Astrocyte of the spinal cord (primary cell): Measurements from ENCODE around the gene TMEM9B.

Source experiments
- DNase-seq: peaks from one replicate; pipeline ENCODE4 v3.0.0; 2011; ENCODE audit warnings: low read depth, low spot score
- H3K4me3 ChIP-seq: 2 replicates; pipeline ENCODE4 v1.5.1; 2011; ENCODE audit warnings: low read depth, mild to moderate bottlenecking, low read length, moderate library complexity
- in situ Hi-C: cut with HindIII; loops from 2 replicates; pipeline ENCODE4 v1.10.0; 2017; ENCODE audit warnings: low sequenced_read_pairs
- TF ChIP-seq, protein P1 (sequence below): IDR thresholded peaks from 2 replicates; pipeline ENCODE4 v1.5.1; 2012; ENCODE audit warnings: low read depth, mild to moderate bottlenecking, low read length, inconsistent platforms

The TMEM9B gene

DNA sequence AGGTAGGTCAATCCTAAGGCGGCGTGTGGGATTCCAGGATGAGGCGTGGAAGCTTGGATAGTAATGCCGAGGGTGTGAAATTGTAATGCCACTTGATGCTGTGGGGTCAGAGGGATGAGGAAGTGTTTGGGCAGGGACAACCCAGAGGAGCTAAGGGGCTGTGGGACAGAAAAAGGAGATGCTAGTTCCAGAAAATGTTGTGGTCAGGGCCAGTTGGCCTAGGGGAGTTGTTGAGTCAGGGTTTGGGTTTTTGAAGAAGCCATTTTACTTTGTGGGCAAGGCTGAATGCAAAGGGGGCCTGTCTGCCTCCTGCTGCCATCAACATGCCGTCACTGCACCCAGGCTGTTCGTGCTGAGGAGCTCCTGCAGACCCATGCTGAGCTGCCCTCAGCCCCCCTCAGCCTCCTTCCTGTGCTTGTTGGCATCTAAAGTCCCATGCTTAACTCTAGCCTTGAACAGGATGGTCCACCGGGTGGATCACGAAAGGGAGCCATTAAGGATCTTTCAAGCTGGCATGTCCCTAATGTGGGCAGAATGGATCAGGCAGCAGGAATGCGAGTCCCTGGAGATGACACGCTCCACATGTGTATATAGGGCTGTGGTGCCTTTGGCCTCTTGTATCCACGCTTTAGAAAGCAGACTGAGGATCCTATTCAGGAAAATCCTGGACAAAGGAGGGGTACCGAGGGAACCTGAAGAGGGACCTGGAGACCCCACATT, 33.6 kb downstream of the TMEM9B start:
- in situ Hi-C loops, result no loop called here
- no peak overlapping the region for H3K4me3 ChIP-seq
- no peak for DNase-seq
- TF ChIP-seq, protein P1, sequence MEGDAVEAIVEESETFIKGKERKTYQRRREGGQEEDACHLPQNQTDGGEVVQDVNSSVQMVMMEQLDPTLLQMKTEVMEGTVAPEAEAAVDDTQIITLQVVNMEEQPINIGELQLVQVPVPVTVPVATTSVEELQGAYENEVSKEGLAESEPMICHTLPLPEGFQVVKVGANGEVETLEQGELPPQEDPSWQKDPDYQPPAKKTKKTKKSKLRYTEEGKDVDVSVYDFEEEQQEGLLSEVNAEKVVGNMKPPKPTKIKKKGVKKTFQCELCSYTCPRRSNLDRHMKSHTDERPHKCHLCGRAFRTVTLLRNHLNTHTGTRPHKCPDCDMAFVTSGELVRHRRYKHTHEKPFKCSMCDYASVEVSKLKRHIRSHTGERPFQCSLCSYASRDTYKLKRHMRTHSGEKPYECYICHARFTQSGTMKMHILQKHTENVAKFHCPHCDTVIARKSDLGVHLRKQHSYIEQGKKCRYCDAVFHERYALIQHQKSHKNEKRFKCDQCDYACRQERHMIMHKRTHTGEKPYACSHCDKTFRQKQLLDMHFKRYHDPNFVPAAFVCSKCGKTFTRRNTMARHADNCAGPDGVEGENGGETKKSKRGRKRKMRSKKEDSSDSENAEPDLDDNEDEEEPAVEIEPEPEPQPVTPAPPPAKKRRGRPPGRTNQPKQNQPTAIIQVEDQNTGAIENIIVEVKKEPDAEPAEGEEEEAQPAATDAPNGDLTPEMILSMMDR, result no peak

DNA sequence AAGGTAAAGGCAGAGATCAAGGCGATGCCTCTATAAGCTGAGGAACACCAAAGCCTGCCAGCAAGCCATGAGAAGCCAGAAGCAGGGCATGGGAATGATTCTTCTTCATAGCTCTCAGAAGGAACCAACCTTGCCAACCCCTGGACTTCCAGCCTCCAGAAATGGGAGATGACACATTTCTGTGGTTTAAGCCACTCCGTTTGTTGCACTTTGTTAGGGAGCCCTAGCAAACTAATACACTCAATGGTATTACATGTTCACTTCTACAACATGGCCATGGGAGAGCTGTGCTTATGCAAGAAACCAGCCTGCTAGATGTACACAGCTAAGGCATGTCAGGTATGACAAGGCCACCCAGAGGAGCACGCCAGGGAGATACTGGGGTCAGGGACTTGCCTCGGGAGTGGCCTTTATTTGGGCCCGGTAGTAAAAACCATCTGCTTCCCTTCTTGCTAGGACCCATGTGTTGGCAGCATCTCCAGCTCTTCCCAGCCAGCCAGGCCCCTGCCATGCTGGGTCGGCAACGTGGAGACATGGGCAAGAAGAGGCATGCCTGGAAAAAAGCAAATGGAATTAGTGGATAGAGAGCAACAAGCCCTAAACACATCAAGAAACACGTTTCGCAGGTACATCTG, 35.1 kb downstream of the TMEM9B start:
- in situ Hi-C loops, result no loop called here

DNA sequence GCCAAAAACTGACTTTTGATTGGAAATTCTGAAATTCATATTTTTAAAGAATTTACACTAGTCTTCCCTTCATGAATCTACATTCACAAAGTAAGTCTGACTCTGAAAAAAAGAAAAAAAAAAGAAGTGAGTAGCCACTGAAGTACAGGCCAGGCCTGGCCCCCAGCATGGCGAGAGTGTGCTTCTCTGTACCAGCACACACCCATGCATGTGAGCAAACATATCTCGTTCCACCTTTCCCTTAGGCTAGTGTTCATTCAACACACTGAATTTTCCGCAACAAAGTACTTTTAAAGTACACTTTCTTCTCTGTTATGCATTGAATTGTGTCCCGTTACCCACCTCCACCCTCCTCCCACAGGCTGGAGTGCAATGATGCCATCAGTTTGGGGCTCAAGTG, 36.0 kb downstream of the TMEM9B start:
- no peak overlapping the region for H3K4me3 ChIP-seq
- TF ChIP-seq, protein P1, result no peak
- in situ Hi-C loops, result no loop called here
- no peak for DNase-seq

More for the DNA sequence above, 35.1 kb downstream of the TMEM9B start:
- TF ChIP-seq, protein P1, result no peak
- DNase-seq, result no peak
- H3K4me3 ChIP-seq, result no peak overlapping the region

DNA sequence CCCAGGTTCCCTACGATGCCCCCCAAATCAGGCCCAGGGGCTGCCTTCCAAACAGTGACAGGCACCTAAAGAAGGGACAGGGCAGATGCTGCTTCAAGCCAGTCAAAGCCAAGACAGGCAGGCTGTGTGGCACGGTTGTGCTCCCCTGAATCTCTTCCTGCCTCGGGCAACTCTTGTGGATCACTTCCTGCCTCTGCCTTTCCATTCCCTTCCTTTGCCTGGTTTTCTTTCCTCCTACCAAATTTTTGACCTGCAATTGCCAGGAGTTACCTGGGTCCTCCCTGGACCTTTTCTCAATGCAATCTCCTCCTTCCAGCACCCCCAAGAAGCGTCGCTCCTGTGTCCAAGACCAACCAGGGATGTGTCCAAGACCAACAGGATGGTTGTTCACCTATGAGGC, 37.0 kb downstream of the TMEM9B start:
- in situ Hi-C loops, result no loop called here
- H3K4me3 ChIP-seq, result no peak overlapping the region
- DNase-seq, result no peak
- TF ChIP-seq, protein P1, result no peak

DNA sequence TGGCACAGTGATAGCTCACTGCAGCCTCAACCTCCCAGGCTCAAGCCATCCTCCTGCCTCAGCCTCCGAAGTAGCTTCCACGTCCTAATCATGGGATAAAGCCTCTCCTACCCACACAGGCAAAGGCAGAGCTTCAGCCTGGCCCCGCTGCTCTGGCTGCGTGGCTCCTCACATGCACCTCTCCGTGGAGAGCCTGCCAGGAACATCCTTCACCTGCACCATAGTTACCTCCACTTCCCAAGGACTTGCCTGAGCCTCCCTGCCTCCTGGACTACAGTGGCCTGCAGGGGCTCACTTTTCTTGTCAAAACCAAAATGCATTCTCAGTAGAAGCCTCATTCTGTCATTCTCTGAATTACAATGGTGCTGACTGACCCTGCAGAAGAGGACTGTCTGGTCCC, 38.0 kb downstream of the TMEM9B start:
- TF ChIP-seq, protein P1, result no peak
- no peak overlapping the region for H3K4me3 ChIP-seq
- in situ Hi-C loops, result no loop called here
- no peak for DNase-seq

DNA sequence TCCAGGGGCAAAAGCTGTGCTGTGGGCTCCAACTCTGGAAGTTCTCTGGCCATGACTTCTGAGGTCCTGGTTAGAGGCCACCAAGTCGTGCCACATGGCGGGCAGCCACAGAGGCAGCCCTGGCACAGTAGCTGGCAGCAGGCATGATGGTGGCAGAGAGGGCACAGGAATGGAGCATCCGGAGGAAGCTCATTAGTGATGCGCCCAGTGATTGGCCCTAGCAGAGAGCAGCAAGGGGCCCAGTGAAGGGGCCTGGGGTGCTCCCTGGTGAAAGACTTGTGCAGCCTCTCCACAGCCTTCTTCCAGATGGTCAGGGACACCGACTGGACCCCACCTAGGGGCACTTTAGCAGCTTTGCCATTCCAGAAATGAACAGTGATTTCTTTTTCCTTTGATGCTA, 38.5 kb downstream of the TMEM9B start:
- TF ChIP-seq, protein P1, result no peak
- no peak for DNase-seq
- in situ Hi-C loops, result no loop called here
- no peak overlapping the region for H3K4me3 ChIP-seq
